Activated gamma-delta T cell (primary cell): ENCODE data around the gene XKR3.
"Not testable (repeated sequence)": the region's sequence is repeated elsewhere in the genome, so short reads cannot be mapped to it uniquely, and the experiment has no call there.

Experiments
- DNase-seq: peaks from one replicate; lab custom pipeline; 2025; lab: John Stamatoyannopoulos, UW
- total RNA-seq, 2 donors: gene quantifications; one replicate each; lab custom pipeline; 2026; lab: John Stamatoyannopoulos, UW

XKR3 gene
- total RNA-seq: 0 to 0.15 reads per million in 2 donors

GRCh38 chr22:16824716-16825687 is at the start of gene XKR3:
Gene XKR3, minus strand, starts transcription at chr22:16825411. Its CDS starts 17,338 bp downstream, at chr22:16808073.
- no peak for DNase-seq

- not testable (repeated sequence) for DNase-seq
Measured at GRCh38 chr22:16869640-16870039, 44.4 kb upstream of the XKR3 start.

- DNase-seq: no peak
Measured at GRCh38 chr22:16866167-16866566, 41.0 kb upstream of the XKR3 start.

- not testable (repeated sequence) for DNase-seq
Measured at GRCh38 chr22:16856851-16857250, 31.6 kb upstream of the XKR3 start.

- no peak for DNase-seq
Measured at GRCh38 chr22:16854631-16855030, 29.4 kb upstream of the XKR3 start.

GRCh38 chr22:16851268-16851996 is 26.2 kb upstream of the XKR3 start:
- DNase-seq: not testable (repeated sequence)

GRCh38 chr22:16847271-16847670 is 22.1 kb upstream of the XKR3 start:
- no peak for DNase-seq

GRCh38 chr22:16845881-16846280 is 20.7 kb upstream of the XKR3 start:
- no peak for DNase-seq

- DNase-seq: no peak
Measured at GRCh38 chr22:16845465-16845864, 20.3 kb upstream of the XKR3 start.

- DNase-seq: no peak
Measured at GRCh38 chr22:16844529-16844928, 19.3 kb upstream of the XKR3 start.

- no peak for DNase-seq
Measured at GRCh38 chr22:16838073-16838472, 12.9 kb upstream of the XKR3 start.

- no peak for DNase-seq
Measured at GRCh38 chr22:16834971-16835370, 9.8 kb upstream of the XKR3 start.

- no peak for DNase-seq
Measured at GRCh38 chr22:16831257-16831656, 6.0 kb upstream of the XKR3 start.

GRCh38 chr22:16829985-16830384 is 4.8 kb upstream of the XKR3 start:
- no peak for DNase-seq

GRCh38 chr22:16828876-16829275 is 3.7 kb upstream of the XKR3 start:
- DNase-seq: no peak

- DNase-seq: no peak
Measured at GRCh38 chr22:16827506-16827905, 2.3 kb upstream of the XKR3 start.

GRCh38 chr22:16819249-16819648 is 6.0 kb downstream of the XKR3 start:
- DNase-seq: no peak

GRCh38 chr22:16818538-16818937 is 6.7 kb downstream of the XKR3 start:
- DNase-seq: no peak

- no peak for DNase-seq
Measured at GRCh38 chr22:16815073-16815472, 10.1 kb downstream of the XKR3 start.

GRCh38 chr22:16810188-16810802 is 14.9 kb downstream of the XKR3 start:
- DNase-seq: no peak

GRCh38 chr22:16808744-16809143 is 16.5 kb downstream of the XKR3 start:
- DNase-seq: no peak

GRCh38 chr22:16807109-16807508 is 18.1 kb downstream of the XKR3 start:
- no peak for DNase-seq
